ENCODE results near the gene BOD1L2. TPM values are rescaled to one million over a fixed set of nuclear protein-coding genes. Genes with fewer than 3 reads are reported as not detected.

The BOD1L2 gene
- total RNA-seq, 1 donor, result not detected

DNA sequence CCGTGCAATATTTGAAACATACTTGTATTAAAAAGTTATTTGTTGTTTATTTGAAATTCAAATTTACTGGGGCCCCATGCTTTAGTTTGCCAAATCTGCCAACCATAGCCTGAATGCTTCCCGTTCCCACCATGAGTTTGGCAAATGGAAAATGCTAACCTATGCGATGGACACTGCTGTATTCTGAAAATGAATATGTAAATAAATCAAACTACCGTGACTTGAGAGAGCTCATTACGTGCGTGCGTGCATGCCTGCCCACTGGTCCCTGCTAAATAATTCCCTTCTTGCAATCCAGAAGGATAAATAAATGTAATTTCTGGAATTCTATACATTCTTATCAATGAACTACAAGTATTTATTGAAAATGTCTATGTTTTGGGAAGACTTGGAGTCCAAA, 3.2 kb downstream of the BOD1L2 start:
- no peak overlapping the region for H2AFZ ChIP-seq (ENCODE audit: low read length)
- H3K36me3 ChIP-seq (ENCODE audit: insufficient read depth, low read length), result no peaks in the 10 kb centered on the region
- no peaks in the 10 kb centered on the region for H3K9me3 ChIP-seq (ENCODE audit: low read depth, low read length)
- H3K27ac ChIP-seq (ENCODE audit: low read depth, low read length), result no peak overlapping the region
- H3K4me2 ChIP-seq (ENCODE audit: insufficient read depth, low read length), result no peak overlapping the region
- no peak for DNase-seq (ENCODE audit: insufficient read length, low spot score, missing footprints)
- TF ChIP-seq, protein P1, sequence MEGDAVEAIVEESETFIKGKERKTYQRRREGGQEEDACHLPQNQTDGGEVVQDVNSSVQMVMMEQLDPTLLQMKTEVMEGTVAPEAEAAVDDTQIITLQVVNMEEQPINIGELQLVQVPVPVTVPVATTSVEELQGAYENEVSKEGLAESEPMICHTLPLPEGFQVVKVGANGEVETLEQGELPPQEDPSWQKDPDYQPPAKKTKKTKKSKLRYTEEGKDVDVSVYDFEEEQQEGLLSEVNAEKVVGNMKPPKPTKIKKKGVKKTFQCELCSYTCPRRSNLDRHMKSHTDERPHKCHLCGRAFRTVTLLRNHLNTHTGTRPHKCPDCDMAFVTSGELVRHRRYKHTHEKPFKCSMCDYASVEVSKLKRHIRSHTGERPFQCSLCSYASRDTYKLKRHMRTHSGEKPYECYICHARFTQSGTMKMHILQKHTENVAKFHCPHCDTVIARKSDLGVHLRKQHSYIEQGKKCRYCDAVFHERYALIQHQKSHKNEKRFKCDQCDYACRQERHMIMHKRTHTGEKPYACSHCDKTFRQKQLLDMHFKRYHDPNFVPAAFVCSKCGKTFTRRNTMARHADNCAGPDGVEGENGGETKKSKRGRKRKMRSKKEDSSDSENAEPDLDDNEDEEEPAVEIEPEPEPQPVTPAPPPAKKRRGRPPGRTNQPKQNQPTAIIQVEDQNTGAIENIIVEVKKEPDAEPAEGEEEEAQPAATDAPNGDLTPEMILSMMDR (IDR thresholded peaks at IDR 0.05; ENCODE audit: extremely low read depth, low read depth, low read length), result no peak
- no peaks in the 10 kb centered on the region for H3K4me1 ChIP-seq (ENCODE audit: insufficient read depth, low read length)
- H3K79me2 ChIP-seq (ENCODE audit: insufficient read depth, low read length), result no peaks in the 10 kb centered on the region
- no peak overlapping the region for H3K4me3 ChIP-seq (ENCODE audit: insufficient read depth, low read length)
- H4K20me1 ChIP-seq (ENCODE audit: insufficient read depth, low read length), result no peaks in the 10 kb centered on the region
- H3K27me3 ChIP-seq (ENCODE audit: insufficient read depth, low read length), result peaks cover 2% of the 10 kb centered on the region

DNA sequence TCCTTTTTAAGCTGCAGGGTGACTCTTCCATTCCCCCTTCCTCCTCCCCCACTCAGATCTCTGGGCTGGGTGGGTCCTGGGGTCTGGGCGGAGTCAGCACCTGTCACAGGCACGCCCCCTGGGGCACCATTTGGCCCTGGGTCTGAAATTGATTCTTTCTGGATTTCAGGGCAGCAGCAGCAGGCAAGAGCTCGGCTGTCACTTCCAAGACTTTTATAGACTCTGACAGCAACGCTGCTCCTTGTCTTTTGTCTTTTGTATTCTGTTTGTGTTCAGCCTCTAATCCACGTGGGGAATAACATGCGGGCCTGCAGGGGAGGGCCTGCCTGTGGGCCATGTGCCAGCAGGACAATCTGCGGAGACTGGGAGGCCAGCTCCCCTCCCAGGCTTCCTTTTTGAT, 3.9 kb downstream of the BOD1L2 start:
- H3K4me2 ChIP-seq (ENCODE audit: insufficient read depth, low read length), result no peak overlapping the region
- no peak for DNase-seq (ENCODE audit: insufficient read length, low spot score, missing footprints)

DNA sequence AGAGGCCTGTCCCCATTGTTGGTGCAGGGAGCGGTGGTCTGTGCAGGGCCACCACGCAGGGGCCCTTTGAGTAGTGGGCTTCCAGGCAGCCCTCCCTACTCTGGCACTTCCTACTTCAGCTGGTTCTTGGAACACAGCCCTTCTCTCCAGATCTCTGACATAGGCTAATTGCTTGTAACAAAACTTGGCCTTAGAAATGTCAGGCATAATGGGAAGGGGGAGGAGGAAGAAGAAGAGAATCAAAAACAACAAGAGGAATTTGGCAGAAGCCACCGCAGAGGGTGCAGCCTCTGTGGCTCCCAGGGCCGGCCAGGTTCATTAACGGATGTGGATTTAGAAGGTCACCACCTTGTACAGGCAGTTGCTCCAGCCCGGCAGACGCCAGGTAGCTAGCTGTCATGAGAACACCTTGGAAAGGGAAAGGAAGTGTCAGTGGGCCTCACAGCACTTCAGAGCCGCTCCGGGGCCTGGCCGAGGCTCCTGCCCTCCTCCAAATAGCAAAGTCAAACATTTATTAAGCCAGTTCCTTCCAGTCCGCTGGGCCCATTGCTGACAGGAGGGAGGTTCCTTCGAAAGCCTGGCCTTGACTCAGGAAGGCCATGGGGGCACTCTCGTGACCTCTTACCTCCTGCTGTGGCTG, 7.4 kb downstream of the BOD1L2 start:
- no peak overlapping the region for H3K4me2 ChIP-seq (ENCODE audit: insufficient read depth, low read length)
- H3K27me3 ChIP-seq (ENCODE audit: insufficient read depth, low read length), result no peaks in the 10 kb centered on the region
- TF ChIP-seq, protein P1 (IDR thresholded peaks at IDR 0.05; ENCODE audit: extremely low read depth, low read depth, low read length), result no peak
- no peaks in the 10 kb centered on the region for H3K79me2 ChIP-seq (ENCODE audit: insufficient read depth, low read length)
- no peaks in the 10 kb centered on the region for H3K9me3 ChIP-seq (ENCODE audit: low read depth, low read length)
- DNase-seq (ENCODE audit: insufficient read length, low spot score, missing footprints), result no peak
- H3K27ac ChIP-seq (ENCODE audit: low read depth, low read length), result no peak overlapping the region
- H3K4me1 ChIP-seq (ENCODE audit: insufficient read depth, low read length), result no peaks in the 10 kb centered on the region
- no peak overlapping the region for H2AFZ ChIP-seq (ENCODE audit: low read length)
- no peak overlapping the region for H3K4me3 ChIP-seq (ENCODE audit: insufficient read depth, low read length)
- H3K36me3 ChIP-seq (ENCODE audit: insufficient read depth, low read length), result no peaks in the 10 kb centered on the region
- H4K20me1 ChIP-seq (ENCODE audit: insufficient read depth, low read length), result no peaks in the 10 kb centered on the region

More for the DNA sequence above, 3.9 kb downstream of the BOD1L2 start:
- no peaks in the 10 kb centered on the region for H4K20me1 ChIP-seq (ENCODE audit: insufficient read depth, low read length)
- H3K79me2 ChIP-seq (ENCODE audit: insufficient read depth, low read length), result no peaks in the 10 kb centered on the region
- no peaks in the 10 kb centered on the region for H3K4me1 ChIP-seq (ENCODE audit: insufficient read depth, low read length)
- H3K4me3 ChIP-seq (ENCODE audit: insufficient read depth, low read length), result no peak overlapping the region
- TF ChIP-seq, protein P1 (IDR thresholded peaks at IDR 0.05; ENCODE audit: extremely low read depth, low read depth, low read length), result no peak
- H3K27me3 ChIP-seq (ENCODE audit: insufficient read depth, low read length), result peaks cover 2% of the 10 kb centered on the region
- no peaks in the 10 kb centered on the region for H3K36me3 ChIP-seq (ENCODE audit: insufficient read depth, low read length)
- H3K9me3 ChIP-seq (ENCODE audit: low read depth, low read length), result no peaks in the 10 kb centered on the region
- no peak overlapping the region for H3K27ac ChIP-seq (ENCODE audit: low read depth, low read length)
- no peak overlapping the region for H2AFZ ChIP-seq (ENCODE audit: low read length)

DNA sequence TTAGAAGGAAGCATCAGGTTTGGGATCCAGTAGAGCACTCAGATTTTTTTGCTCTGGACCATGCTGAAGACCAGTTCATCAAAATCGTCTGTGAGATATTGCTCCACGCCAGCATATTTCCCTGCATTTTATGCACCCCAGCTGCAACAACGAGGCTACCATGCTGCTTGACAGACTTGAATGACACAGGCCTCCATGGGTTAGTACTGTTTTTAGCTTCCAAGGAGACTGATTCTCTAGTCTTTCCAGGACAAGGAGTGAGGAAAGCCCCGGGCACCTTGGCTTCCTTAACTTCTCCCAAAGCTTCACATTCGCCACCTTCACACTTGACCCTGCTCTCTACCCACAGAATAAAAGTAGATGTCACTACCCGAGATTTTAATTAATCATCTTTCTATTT, 17.5 kb downstream of the BOD1L2 start:
- Histone ChIP-seq H3K4me2 (ENCODE audit: insufficient read depth, low read length) (no peak overlapping the region), H2AFZ (ENCODE audit: low read length) (no peak overlapping the region), H3K27me3 (ENCODE audit: insufficient read depth, low read length) (no peaks in the 10 kb centered on the region), H3K9me3 (ENCODE audit: low read depth, low read length) (no peaks in the 10 kb centered on the region), H3K4me3 (ENCODE audit: insufficient read depth, low read length) (no peak overlapping the region), H3K4me1 (ENCODE audit: insufficient read depth, low read length) (no peaks in the 10 kb centered on the region), H3K36me3 (ENCODE audit: insufficient read depth, low read length) (no peaks in the 10 kb centered on the region), H3K27ac (ENCODE audit: low read depth, low read length) (no peak overlapping the region), H3K79me2 (ENCODE audit: insufficient read depth, low read length) (no peaks in the 10 kb centered on the region), H4K20me1 (ENCODE audit: insufficient read depth, low read length) (no peaks in the 10 kb centered on the region)
- no peak for DNase-seq (ENCODE audit: insufficient read length, low spot score, missing footprints)
- TF ChIP-seq, protein P1 (IDR thresholded peaks at IDR 0.05; ENCODE audit: extremely low read depth, low read depth, low read length), result no peak
